Measurements from ENCODE around the gene PTK7. TPM values are rescaled to one million over a fixed set of nuclear protein-coding genes. Genes with fewer than 3 reads are reported as not detected.

PTK7 gene
- total and polyA plus RNA-seq, 2 donors (not counting 3 experiments of a cell fraction or from before 2014, with no cell fraction given): 41.9 to 65.6 TPM

DNA sequence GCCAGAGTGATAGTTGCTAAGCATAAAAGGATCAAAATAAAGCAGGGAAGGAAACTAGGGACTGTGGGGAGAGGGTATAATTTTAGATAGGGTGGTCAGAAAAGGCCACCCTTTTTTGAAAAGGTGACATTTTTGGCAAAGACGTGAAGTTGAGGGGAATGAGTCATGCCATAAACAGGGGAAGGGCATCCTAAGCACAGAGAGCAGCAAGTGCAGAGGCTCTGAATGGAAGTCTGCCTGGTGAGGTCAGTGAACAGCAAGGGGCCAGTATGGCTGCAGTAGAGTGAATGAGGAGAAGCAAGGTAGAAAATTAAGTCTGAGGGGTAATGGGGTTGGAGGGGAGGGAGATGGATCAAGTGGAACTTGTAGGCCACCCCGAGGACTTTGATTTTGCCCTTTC, 14.3 kb upstream of the PTK7 start:
- ChIA-PET CTCF (interaction anchor here (1.8 kb wide), 1 partner anchor 82 kb away, joined by 7 read pairs; no protein-coding TSS in a partner anchor), POLR2A (no interaction called here)
- no peak overlapping the region for H2AFZ ChIP-seq (ENCODE audit: low read depth, low read length)
- H3K4me3 ChIP-seq (replicated peaks in 1 of 3; ENCODE audit: insufficient read depth in 1 of 3, low read depth in 1 of 3, low read length in 3 of 3): no peak overlapping the region
- no peak for FAIRE-seq
- dilution Hi-C loops (cut with MboI; ENCODE audit: extremely low pct_ligation_motif_present, low sequenced_read_pairs): no loop called here
- H3K9me3 ChIP-seq (replicated peaks; ENCODE audit: control insufficient read depth, insufficient read depth, low read length): no peaks in the 10 kb centered on the region
- no TSS peak for BruUV-seq (replicated peaks)
- no peaks in the 10 kb centered on the region for H3K9me1 ChIP-seq (replicated peaks; ENCODE audit: control insufficient read depth, extremely low read depth, insufficient read depth, low read length)
- no peak overlapping the region for H3K4me2 ChIP-seq (ENCODE audit: insufficient read depth, low read length)
- H3K27ac ChIP-seq (ENCODE audit: insufficient read depth, low read depth, low read length): no peak overlapping the region
- peaks cover 12% of the 10 kb centered on the region for H3K79me2 ChIP-seq (ENCODE audit: control insufficient read depth, insufficient read depth, low read length)
- H3K27me3 ChIP-seq (ENCODE audit: control insufficient read depth in 2 of 2, insufficient read depth in 2 of 2, low read length in 2 of 2): no peaks in the 10 kb centered on the region
- TF ChIP-seq, protein P1, sequence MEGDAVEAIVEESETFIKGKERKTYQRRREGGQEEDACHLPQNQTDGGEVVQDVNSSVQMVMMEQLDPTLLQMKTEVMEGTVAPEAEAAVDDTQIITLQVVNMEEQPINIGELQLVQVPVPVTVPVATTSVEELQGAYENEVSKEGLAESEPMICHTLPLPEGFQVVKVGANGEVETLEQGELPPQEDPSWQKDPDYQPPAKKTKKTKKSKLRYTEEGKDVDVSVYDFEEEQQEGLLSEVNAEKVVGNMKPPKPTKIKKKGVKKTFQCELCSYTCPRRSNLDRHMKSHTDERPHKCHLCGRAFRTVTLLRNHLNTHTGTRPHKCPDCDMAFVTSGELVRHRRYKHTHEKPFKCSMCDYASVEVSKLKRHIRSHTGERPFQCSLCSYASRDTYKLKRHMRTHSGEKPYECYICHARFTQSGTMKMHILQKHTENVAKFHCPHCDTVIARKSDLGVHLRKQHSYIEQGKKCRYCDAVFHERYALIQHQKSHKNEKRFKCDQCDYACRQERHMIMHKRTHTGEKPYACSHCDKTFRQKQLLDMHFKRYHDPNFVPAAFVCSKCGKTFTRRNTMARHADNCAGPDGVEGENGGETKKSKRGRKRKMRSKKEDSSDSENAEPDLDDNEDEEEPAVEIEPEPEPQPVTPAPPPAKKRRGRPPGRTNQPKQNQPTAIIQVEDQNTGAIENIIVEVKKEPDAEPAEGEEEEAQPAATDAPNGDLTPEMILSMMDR (IDR thresholded peaks at IDR 0.05; ENCODE audit: extremely low read depth in 1 of 2, insufficient read depth in 1 of 2, low read depth in 1 of 2, low read length in 2 of 2): no peak
- TF ChIP-seq, protein P2, sequence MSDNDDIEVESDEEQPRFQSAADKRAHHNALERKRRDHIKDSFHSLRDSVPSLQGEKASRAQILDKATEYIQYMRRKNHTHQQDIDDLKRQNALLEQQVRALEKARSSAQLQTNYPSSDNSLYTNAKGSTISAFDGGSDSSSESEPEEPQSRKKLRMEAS (IDR thresholded peaks at IDR 0.05; ENCODE audit: insufficient read depth, insufficient read length): no peak
- TF ChIP-seq MYC (IDR thresholded peaks at IDR 0.05; ENCODE audit: low read depth, low read length) (no peak), GATA2 (IDR thresholded peaks at IDR 0.05; ENCODE audit: insufficient read depth, insufficient read length, low read depth, low read length) (no peak), FOS (IDR thresholded peaks at IDR 0.05; ENCODE audit: borderline replicate concordance, insufficient read depth, low read length) (no peak), POLR2A (IDR thresholded peaks at IDR 0.05; ENCODE audit: low read depth, low read length) (no peak), JUN (IDR thresholded peaks at IDR 0.05; ENCODE audit: borderline replicate concordance, insufficient read depth, insufficient read length, low read depth) (no peak), POLR2AphosphoS5 (IDR thresholded peaks at IDR 0.05; ENCODE audit: insufficient read depth, low read depth, low read length) (no peak), EZH2 (IDR thresholded peaks at IDR 0.05; ENCODE audit: borderline replicate concordance, low read depth, low read length, severe bottlenecking) (no peak)
- intact Hi-C loops (cut with micrococcal nuclease): no loop called here
- H3K36me3 ChIP-seq (ENCODE audit: control insufficient read depth in 2 of 2, extremely low read depth in 1 of 2, insufficient read depth in 2 of 2, low read length in 2 of 2): peaks cover 0 to 4% of the 10 kb centered on the region in 2 experiments
- no peak for DNase-seq (ENCODE audit: low read depth, low spot score)
- H3K4me1 ChIP-seq (ENCODE audit: control insufficient read depth, extremely low read depth, insufficient read depth, low read length): peaks cover 15% of the 10 kb centered on the region
- no peak overlapping the region for H3K9ac ChIP-seq (replicated peaks; ENCODE audit: extremely low read depth, insufficient read depth, low read length)
- H4K20me1 ChIP-seq (replicated peaks; ENCODE audit: control insufficient read depth, extremely low read depth, insufficient read depth, low read length): no peaks in the 10 kb centered on the region
